Renal cortex interstitium (tissue), 11 donors: Measurements from ENCODE around the gene ARHGEF38. TPM values are rescaled to one million over a fixed set of nuclear protein-coding genes. Genes with fewer than 3 reads are reported as not detected.

Source experiments
- DNase-seq, 11 donors: peaks; one replicate each; pipeline ENCODE4 v3.0.0-alpha.2; 2013; ENCODE audit warnings: low read depth in 9 of 11, low spot score in 4 of 11; ENCODE audit errors: extremely low read depth in 1 of 11
- polyA plus RNA-seq, 3 donors: library from polyadenylated mRNA; unstranded; fragments of 120-200 nt; gene quantifications; one replicate each; pipeline ENCODE4 v1.2.1, GENCODE V29; 2013; ENCODE audit not compliant: insufficient read length in 3 of 3

The ARHGEF38 gene
- polyA plus RNA-seq, 3 donors: 4.0 to 8.7 (median 5.3) TPM

DNA sequence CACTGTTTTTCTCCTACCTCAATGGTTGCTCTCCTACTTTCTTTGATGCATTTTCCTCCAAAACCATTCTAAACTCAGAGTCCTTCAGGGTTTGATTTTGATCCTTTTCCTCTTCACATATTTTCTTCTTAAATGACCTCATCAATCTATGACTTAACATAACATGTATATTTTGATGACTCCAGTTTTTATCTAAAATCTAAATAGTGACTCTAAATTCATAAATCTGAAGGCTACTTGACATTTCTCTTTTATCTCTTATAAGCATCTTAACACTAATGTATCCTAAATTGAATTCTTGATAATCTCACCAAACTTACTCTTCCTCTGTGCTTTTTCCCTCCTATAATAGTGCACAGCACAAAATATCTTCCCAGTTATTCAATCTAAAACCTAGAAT, 4.7 kb upstream of the ARHGEF38 start:
- no peak for DNase-seq

DNA sequence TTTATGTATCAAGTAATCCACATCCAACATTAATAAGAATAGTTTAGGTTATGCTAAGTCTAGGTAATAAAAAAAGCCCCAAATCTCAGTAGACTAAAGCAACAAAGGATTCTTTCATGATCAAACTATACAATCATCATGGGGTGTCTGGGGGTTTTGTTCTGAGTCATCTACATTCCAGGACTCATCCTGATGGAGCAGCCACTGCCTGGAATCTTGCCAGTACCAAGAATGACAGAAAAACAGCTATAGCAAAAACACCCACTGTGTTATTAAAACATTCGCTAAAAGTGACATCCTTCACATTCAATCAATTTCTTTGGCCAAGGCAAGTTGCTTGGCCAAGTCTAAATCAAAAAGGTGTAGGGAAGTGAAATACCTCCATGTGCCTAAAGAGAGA, 3.9 kb upstream of the ARHGEF38 start:
- DNase-seq: no peak

DNA sequence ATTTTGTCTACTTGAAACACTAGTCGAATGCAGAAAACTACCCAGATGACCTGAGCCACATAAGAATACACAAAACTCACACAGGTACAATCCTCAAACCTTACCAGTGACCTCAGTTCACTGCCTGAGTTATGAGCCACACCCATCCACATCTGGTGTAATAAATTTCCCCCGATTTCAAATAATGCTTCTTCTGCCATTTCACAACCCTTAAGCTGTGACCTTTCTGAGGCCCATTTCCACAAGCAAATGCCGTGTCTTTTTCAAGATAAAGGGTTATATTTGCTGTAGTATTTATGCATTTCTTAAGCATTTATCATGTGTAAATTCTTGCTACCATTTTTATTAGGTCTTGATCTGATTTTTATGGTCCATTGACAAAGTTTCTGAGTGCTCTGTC, 1.8 kb upstream of the ARHGEF38 start:
- no peak for DNase-seq

DNA sequence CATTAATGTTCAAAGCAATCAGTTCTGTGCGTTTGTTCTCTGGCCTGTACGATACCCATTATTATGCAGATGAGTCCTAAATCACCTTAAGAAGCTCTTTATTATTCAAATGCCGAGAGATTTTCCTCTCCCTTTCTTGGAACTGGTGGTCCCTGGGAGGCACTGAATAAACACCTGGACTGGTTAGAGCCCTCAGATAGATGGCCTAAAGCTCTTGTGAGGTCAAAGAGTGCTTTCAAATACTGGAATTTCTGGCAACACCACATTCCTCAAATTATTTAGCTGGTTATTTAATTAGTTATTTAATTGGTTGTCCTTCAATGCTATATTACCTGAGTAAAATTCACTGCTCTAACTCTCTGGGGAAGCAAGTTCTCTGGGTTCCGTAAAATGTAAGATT, 3.0 kb downstream of the ARHGEF38 start:
- peak in 3 of 11 donors; percentile 22 to 24 (median 23) for DNase-seq

DNA sequence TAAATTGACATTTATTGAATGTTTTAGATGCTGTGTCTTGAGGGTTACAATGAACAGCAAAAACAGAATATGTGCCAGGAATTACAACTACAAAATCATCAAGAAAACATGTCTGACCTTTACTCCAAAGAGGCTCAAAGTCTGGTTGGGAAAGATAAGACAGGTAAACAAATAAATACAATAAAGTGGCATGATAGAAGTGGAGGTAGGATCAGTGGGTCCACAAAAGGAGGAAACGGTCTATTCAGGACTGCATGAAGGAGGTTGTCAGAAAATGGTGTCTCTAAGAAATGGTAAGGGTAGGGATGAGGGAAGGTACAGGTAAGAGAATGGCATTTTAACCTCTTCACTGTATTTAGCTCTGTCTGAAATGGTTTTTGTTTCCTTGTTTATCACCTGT, 3.8 kb downstream of the ARHGEF38 start:
- no peak for DNase-seq

DNA sequence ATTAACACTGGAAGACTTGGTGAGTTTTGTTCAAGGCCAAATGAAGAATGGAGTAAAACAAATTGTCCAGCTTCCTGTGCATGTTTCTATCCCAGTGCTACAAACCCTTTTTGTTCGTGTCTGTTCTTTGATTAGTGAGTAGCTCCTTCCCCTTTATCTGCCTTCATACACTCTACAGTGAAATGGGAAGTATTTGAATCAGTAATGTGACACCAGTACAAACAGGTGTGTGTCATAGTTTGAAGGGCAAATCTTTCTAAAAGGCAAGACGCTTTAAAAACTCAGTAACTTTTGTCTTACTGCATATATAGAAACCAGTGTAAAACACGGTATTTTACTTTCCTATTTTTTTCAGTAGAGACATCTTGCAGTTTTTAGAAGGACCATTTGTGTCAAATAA, 5.9 kb downstream of the ARHGEF38 start:
- DNase-seq: no peak

DNA sequence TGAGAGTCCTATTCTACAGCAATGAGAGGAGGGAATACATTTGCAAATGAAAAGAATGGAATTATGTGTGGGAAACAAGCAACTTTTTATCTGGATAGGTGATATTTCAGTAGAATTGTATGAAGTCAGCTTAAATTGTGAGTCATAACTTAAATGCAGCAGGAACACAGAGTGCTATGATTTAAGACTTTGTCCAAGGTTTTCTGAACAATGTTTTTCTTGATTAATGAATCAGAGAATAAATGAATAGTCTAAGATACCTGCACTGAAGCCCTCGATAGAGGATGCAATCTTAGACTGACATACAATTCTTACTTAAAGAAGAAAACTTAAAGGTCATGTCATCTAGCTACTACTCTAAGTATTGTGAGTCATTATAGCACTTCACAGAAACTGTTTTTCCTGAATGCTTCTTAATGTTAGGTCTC, 8.0 kb downstream of the ARHGEF38 start:
- DNase-seq: no peak

DNA sequence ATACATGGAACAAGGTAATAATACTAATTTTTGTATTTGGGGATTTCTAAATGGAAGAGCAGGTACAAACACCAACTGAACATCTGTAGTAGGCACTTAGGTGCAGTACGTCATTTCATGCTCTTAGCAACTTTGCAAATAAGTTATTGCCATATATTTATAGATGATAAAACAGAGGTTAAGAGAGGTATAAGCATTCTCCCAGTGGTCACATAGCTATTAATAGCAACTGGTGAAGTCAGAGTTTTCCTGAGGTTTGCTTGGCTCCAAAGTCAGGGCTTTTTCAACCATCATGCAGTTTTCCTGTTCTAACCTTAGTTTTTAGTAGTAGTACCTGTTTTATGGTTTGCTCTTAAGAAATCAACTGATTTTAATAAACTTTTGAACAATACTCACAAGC, 10.9 kb downstream of the ARHGEF38 start:
- DNase-seq: no peak

DNA sequence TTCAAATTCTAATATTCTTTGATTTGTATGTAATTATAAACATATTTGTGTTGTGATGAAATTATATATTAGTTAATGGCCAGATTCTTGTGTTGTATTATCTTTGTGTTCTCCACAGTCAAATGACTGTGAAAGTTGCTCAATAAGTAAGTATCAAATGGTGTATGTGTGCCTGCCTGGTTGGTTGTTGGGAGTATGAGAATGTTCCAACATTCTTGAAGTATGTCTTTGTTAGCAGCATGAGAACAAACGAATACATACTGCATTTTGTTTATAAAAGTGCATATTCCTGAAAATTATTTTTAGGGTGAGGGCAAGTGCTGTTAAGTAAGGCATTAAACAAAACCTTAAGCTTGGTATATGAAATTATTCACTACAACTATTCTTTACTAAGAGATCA, 16.2 kb downstream of the ARHGEF38 start:
- DNase-seq: no peak

DNA sequence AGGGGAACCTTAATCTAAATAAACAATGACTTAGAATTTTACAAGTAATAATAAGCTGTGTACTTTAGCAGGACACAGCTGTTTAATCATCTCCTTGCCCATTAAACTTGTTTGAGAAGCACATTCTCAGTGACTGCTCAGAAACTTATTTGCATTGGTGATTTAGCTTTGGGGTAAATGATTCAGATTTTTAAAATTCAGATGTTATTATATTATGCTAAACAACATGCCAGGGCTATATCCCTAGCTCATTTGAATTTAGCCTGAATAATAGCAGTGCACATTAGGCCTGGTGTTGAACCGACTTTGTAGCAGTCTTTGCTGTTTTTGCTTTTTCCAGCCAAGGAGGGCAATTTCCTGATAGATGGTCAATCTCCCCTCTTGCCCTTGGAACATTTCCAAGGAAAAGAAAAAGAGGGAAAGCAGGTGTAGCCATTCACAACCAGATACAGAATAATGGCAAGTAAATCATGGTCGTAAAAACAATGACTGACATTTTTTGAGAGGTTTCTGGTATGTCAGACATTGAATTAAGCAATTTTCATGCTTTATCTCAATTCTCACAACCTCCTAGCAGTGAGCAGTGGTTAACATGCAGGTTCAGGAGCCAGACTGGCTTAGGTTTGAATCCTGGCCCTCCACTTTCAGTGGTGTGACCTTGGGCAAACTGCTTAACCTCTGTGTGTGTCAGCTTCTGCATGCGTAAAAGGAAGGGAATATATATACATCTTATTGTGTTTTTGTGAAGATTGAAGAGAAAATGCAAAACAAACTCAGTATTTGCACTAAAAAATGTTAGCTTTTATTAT, 16.8 kb downstream of the ARHGEF38 start:
- no peak for DNase-seq

DNA sequence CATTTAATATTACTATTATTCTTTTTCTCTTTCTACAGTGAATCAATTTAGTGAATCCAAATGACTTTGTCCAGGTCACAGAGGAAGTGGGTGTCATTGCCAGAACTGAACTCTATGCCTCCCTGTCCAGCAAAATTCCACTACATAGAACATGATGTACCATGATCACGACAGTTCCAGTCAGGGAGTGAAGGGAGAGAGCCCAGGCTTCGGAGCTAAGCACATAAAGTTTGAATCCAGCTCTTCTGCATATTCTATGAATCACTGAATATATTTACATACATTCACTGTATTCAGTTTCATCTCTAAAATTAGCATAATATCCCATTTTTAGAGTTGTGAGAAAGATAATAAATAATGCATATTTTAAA, 17.4 kb downstream of the ARHGEF38 start:
- DNase-seq: no peak

DNA sequence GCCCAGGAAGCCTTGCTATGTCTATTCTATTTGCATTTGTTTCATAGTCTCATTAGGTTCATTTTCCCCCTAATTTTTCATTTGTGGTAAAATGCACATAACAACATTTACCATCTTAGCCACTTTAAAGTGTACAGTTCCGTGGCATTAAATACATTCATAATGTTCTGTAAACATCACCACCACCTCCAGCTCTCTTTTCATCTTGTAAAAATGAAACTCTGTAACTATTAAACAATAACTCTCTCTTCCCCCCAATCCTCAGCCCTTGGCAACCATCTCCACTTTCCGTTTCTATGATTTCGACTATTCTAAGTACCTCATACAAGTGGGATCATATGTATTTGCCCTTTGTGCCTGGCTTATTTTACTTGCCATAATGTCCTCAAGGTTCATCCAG, 19.9 kb downstream of the ARHGEF38 start:
- no peak for DNase-seq

DNA sequence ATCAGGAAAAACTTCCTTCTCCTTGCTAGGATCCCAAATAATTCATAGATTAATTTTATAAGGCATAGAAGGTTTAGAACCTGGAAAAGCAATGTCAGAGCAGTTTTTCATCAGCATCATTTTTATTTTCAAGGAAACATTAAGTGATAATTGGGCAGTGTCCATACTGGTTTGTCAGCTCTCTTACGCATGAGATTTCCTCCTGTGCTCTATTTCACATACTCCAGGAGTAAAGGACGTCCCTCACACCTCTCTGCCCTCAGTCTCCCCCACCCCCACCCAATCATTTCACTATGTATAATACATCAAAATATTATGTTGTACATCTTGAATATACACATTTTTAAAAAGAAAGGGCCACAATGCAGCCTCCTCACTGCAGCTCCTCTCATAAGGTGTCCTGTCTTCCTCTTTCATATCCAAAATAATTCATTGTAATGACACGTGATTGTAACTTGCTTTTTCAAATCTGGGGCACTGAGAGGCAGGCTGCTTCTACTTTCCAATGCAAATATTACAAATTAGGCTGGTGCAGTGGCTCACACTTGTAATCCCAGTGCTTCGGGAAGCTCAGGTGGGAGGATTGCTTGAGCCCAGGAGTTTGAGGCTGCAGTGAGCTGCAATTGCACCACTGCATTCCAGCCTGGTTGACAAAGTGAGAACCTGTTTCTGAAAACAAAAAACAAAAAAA, 34.4 kb downstream of the ARHGEF38 start:
- DNase-seq: no peak

DNA sequence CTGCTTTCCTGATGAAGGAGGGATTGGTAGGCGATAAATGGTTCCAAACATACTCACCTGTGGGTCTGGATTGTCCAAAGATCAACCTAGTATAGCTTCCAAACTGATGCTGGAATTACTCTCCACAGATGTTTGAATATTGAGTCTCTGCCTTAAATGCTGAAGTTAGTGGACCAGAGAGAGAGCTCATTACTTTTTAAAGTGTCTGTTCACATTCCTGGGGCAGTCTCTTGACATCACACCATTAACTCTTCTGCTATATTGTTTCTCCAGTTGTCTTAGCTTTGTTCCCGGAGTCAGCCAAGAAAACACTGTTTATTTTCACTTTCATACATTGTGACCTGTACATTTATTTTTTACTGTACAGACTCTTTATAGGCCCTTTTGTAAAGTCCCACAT, 35.4 kb downstream of the ARHGEF38 start:
- DNase-seq: peak in 5 of 11 donors; percentile 15 to 46 (median 37)

DNA sequence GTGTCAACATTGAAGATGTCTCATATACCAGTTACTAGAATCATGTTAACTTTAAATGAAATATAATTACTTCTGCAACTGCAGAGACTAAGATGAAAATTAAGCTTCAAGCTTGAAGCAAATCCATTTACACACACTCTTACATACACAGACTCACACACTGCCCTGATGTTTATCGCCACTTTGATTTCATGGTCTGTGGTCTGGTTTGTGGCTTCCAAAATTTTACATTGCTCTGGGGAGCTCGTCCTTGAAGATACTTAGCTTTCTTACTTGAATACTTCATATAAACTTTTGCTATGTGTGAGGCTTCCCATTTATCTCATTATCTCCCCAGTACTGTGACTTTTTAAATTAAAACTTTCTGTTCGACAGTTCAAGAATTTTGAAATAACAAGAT, 35.8 kb downstream of the ARHGEF38 start:
- DNase-seq: no peak

DNA sequence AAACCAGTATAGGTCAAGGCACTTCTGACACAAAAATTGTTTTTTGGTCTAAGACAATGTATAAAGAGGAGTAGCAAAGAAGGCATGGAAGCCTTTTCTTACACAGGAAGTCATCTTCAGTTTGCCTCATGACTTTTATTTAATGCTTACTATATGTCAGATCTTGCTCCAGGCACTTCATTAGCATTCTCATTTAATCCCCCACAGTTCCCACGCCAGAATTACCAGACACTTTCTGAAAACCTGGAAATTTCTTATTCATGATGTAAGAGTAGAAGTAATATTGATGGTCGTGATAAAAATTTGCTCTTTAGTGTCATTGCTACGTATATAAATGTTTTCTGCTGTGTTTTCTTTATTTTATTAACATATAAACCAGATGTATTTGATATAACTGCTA, 39.2 kb downstream of the ARHGEF38 start:
- no peak for DNase-seq

DNA sequence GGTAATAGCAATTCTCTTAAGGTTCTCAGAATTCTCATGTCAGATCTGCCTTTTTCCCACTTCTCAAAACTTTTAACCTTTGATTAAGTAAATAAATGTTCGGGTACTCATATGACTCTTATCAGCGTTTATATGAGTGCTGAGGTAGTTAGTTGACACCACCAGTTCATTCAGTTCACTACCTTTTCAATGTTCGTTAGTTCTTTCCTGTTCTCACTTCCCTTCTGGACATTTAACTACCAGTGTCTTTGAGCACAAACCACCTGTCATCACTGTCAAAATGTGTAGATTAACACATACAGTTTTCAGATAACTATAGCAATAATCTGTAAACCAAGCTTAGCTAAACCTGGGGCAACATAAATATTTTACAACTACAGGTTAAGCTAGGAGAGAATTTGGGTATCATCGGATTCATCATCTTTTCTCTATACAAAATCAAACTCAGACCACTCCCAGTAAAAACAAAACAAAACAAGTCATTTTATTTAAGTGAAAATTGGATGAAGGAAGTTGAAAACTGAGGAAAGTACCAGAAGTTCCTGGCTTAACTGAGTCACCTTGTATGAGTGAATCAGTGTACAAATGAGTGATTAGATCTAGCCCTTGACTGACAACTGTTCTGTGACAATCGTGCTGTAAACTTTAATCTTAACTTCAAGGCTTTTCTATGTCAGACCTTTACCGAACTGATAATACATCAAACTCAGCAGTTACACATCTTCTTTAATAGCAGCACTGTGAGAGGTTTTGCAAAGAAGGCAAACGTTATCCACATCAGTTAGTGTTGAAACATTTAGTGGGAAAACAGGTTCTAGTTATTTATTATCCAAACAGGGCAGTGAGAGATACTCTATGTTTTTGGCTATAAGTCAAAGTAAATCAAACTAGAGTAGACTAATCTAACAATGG, 41.9 kb downstream of the ARHGEF38 start:
- DNase-seq: peak in 1 of 11 donors; percentile 33

DNA sequence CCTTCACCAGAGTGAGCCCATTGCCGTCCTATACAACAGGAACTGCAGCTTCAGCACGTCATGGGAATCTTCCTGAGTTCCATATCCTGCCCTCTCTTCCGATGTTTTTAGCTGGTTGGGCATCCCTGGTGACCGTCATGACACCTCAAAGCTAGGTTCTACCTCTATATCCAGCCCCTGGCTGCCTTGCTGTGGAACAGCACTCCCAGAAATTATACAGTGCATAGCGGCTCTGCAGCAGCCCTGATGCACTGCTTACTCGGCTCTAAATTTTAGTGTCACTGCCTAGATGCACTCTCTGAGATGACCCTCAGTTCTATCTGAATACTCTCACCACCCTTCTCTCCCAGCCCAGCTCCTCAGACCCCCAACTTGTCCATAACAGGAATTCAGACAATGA, 44.3 kb downstream of the ARHGEF38 start:
- DNase-seq: no peak

DNA sequence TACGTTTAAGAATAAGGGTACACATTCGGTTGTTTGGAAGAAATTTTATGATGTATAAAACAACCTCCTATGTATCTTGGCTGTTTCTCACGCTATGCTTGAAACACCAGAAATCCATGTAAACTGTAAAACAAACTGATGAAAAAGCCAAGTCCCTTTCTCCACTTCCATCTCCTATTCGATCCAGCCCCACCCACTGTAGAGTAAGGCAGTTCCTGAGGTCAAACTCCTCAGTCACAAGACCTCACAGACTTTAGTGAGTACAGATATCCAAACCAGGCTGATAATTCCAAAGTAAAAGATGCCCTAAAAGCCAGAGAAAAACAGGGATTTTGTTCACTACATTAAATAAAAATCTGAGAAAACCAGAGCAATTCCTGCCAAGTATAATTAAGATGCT, 45.6 kb downstream of the ARHGEF38 start:
- no peak for DNase-seq

DNA sequence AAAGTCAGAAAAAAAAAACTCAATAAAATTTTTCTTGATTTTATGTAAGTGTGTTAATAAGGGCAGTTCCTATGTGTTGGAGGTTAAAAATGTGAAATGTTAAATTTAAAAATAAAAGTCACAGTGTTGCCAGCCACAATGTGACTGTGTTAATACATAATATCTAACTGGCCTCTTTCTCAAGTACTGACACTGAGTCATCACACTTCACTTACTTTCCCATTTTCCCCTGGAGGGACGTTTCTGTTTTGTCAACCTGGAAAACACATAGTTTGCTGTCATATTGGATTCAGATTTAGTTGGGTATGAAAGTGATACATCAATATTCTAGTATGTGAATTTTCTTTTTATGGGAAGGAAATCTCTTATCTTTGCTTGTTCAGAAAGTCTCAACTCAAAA, 46.4 kb downstream of the ARHGEF38 start:
- no peak for DNase-seq
